ENCODE data around the gene CFAP43. TPM values are rescaled to one million over a fixed set of nuclear protein-coding genes. Genes with fewer than 3 reads are reported as not detected.
A peak's percentile ranks its signal among the peaks of the same experiment; 100 is the strongest.

Gene CFAP43
- total RNA-seq, 1 experiment from 2014 or later = 6.0 TPM

- CTCF ChIA-PET = interaction anchor here (1.8 kb wide), 1 partner anchor 42 kb away, joined by 5 read pairs; no protein-coding TSS in a partner anchor
- peak overlapping the region; percentile 92 for H3K4me2 ChIP-seq
- POLR2A ChIA-PET (ENCODE audit: unreplicated experiment) = interaction anchor here (0.6 kb wide), 4 partner anchors 22 to 206 kb away, joined by 3 to 11 read pairs (median 6); partner anchors contain the start of gene GSTO1
- H3K4me3 ChIP-seq = peak overlapping the region; percentile 74
- TF ChIP-seq EZH2 (IDR thresholded peaks at IDR 0.05; ENCODE audit: low read depth) (no peak), CTCF (conservative IDR thresholded peaks at IDR 0.05) (no peak)
- H3K79me2 ChIP-seq (ENCODE audit: low read depth) = no peaks in the 10 kb centered on the region
- 0 out of 2 replicates have a peak, but pooled peaks cover 7% of the 10 kb centered on the region for H3K4me1 ChIP-seq (replicated peaks; ENCODE audit: insufficient read depth)
- no peaks in the 10 kb centered on the region for H3K9me2 ChIP-seq (ENCODE audit: insufficient read depth)
- H3K9me3 ChIP-seq (ENCODE audit: insufficient read depth, low read depth) = no peaks in the 10 kb centered on the region
- DNase-seq = no peak
- no peaks in the 10 kb centered on the region for H3F3A ChIP-seq (ENCODE audit: insufficient read depth, low read depth)
- BruUV-seq (replicated peaks) = TSS peak; percentile 47
- H3K36me3 ChIP-seq (ENCODE audit: low read depth) = no peaks in the 10 kb centered on the region
- intact Hi-C loops (cut with micrococcal nuclease; ENCODE audit: unreplicated experiment) = loop anchor here (2.0 kb wide), 1 partner anchor 22 kb away; the partner anchor contains the start of gene GSTO1
- H3K27me3 ChIP-seq (ENCODE audit: insufficient read depth, low read depth) = no peaks in the 10 kb centered on the region
- H2AFZ ChIP-seq = peak overlapping the region; percentile 97
- no peak overlapping the region for H3K27ac ChIP-seq
- no peaks in the 10 kb centered on the region for H4K20me1 ChIP-seq (ENCODE audit: insufficient read depth)
Observed at GRCh38 chr10:104232613-104233102, 494 bp upstream of the CFAP43 start.

- Histone ChIP-seq H2AFZ (no peak overlapping the region), H3K4me2 (no peak overlapping the region; the same call in 1 of the 2 replicates), H3K36me3 (ENCODE audit: low read depth) (no peaks in the 10 kb centered on the region), H3F3A (ENCODE audit: insufficient read depth, low read depth) (no peaks in the 10 kb centered on the region), H3K79me2 (ENCODE audit: low read depth) (no peaks in the 10 kb centered on the region), H4K20me1 (ENCODE audit: insufficient read depth) (no peaks in the 10 kb centered on the region), H3K27ac (no peak overlapping the region), H3K4me1 (replicated peaks; ENCODE audit: insufficient read depth) (0 out of 2 replicates have a peak, but pooled peaks cover 7% of the 10 kb centered on the region), H3K9me2 (ENCODE audit: insufficient read depth) (no peaks in the 10 kb centered on the region), H3K27me3 (ENCODE audit: insufficient read depth, low read depth) (no peaks in the 10 kb centered on the region), H3K4me3 (no peak overlapping the region), H3K9me3 (ENCODE audit: insufficient read depth, low read depth) (no peaks in the 10 kb centered on the region)
- no peak for DNase-seq
- no peak for TF ChIP-seq CTCF (conservative IDR thresholded peaks at IDR 0.05)
- TF ChIP-seq EZH2 (IDR thresholded peaks at IDR 0.05; ENCODE audit: low read depth) = no peak
- no TSS peak for BruUV-seq (replicated peaks)
- intact Hi-C loops (cut with micrococcal nuclease; ENCODE audit: unreplicated experiment) = no loop called here
- ChIA-PET POLR2A (ENCODE audit: unreplicated experiment) (interaction anchor here (0.6 to 0.7 kb wide), 2 partner anchors 110 to 360 kb away, joined by 3 to 4 read pairs; no protein-coding TSS in a partner anchor), CTCF (no interaction called here)
Observed at GRCh38 chr10:104230490-104230889, 1.7 kb downstream of the CFAP43 start.

- no peaks in the 10 kb centered on the region for H3K36me3 ChIP-seq (ENCODE audit: low read depth)
- H3K27me3 ChIP-seq (ENCODE audit: insufficient read depth, low read depth) = no peaks in the 10 kb centered on the region
- H3K9me3 ChIP-seq (ENCODE audit: insufficient read depth, low read depth) = no peaks in the 10 kb centered on the region
- ChIA-PET CTCF (no interaction called here), POLR2A (ENCODE audit: unreplicated experiment) (no interaction called here)
- no peak for DNase-seq
- TF ChIP-seq CTCF (conservative IDR thresholded peaks at IDR 0.05) (no peak), EZH2 (IDR thresholded peaks at IDR 0.05; ENCODE audit: low read depth) (no peak)
- no peaks in the 10 kb centered on the region for H3K4me1 ChIP-seq (replicated peaks; ENCODE audit: insufficient read depth)
- no peak overlapping the region for H3K4me3 ChIP-seq
- H3K27ac ChIP-seq = no peak overlapping the region
- H3K79me2 ChIP-seq (ENCODE audit: low read depth) = no peaks in the 10 kb centered on the region
- BruUV-seq (replicated peaks) = no TSS peak
- H3F3A ChIP-seq (ENCODE audit: insufficient read depth, low read depth) = no peaks in the 10 kb centered on the region
- no peak overlapping the region for H3K4me2 ChIP-seq
- no peak overlapping the region for H2AFZ ChIP-seq
- intact Hi-C loops (cut with micrococcal nuclease; ENCODE audit: unreplicated experiment) = no loop called here
- H4K20me1 ChIP-seq (ENCODE audit: insufficient read depth) = no peaks in the 10 kb centered on the region
- no peaks in the 10 kb centered on the region for H3K9me2 ChIP-seq (ENCODE audit: insufficient read depth)
Observed at GRCh38 chr10:104223304-104223703, 8.9 kb downstream of the CFAP43 start.
